K562 (cell line): Measurements from ENCODE around the gene DHRS3. TPM values are rescaled to one million over a fixed set of nuclear protein-coding genes. Genes with fewer than 3 reads are reported as not detected.

Experiments used
- DACH1 ChIP-seq: fragments of 450-650 bp; IDR thresholded peaks from 2 replicates; pipeline ENCODE4 v1.6.1; 2018; ENCODE audit not compliant: partially characterized antibody
- HDAC3 ChIP-seq: fragments of 450-650 bp; IDR thresholded peaks from 2 replicates; pipeline ENCODE4 v1.6.1; 2018; ENCODE audit warnings: borderline replicate concordance, mild to moderate bottlenecking, moderate library complexity; ENCODE audit not compliant: partially characterized antibody
- HDAC8 ChIP-seq: fragments of 450-650 bp; IDR thresholded peaks from 2 replicates; pipeline ENCODE4 v1.6.1; 2016; ENCODE audit warnings: mild to moderate bottlenecking, missing genetic modification characterization, moderate library complexity, missing compliant biosample characterization
- POLR2B ChIP-seq: fragments of 450-650 bp; IDR thresholded peaks from 2 replicates; pipeline ENCODE4 v1.6.1; 2018; ENCODE audit warnings: low read depth; ENCODE audit not compliant: partially characterized antibody
- SMARCE1 ChIP-seq: fragments of 450-650 bp; IDR thresholded peaks from 2 replicates; pipeline ENCODE4 v1.7.1; 2016; ENCODE audit warnings: mild to moderate bottlenecking
- SPI1 ChIP-seq: IDR thresholded peaks from 2 replicates; pipeline ENCODE4 v1.6.1; 2011; ENCODE audit warnings: low read depth, low read length, control low read depth, borderline replicate concordance
- ZNF140 ChIP-seq: fragments of 250-450 bp; sonication (Bioruptor Pico); IDR thresholded peaks from 2 replicates; pipeline ENCODE4 v1.8.0; 2021; ENCODE audit warnings: moderate library complexity, mild to moderate bottlenecking, inconsistent platforms
- polyA plus RNA-seq, 8 experiments: library from polyadenylated mRNA; depleted of rRNA in 4 of 8; stranded (reverse) in 5 of 8; unstranded in 3 of 8; fragments of >200 nt; fragmentation: Nextera tagmentation in 2 of 8; fragmentation: Illumina TruSeq in 1 of 8; extraction: Ambion mirVana in 2 of 8; extraction: Trizol in 1 of 8; gene quantifications; 2 replicates each; pipeline versions ENCODE4 v1.2.1 to v1.2.3, GENCODE V29; 2011 to 2014; ENCODE audit warnings: inconsistent platforms in 1 of 8, missing spikeins in 1 of 8
- total RNA-seq, 7 experiments: library from RNA; depleted of rRNA in 6 of 7; stranded (reverse); fragments of >200 nt in 6 of 7; fragmentation: Illumina TruSeq in 2 of 7; extraction: Trizol in 2 of 7; gene quantifications; 2 replicates each; pipeline versions ENCODE4 v1.2.1 to v1.2.3, GENCODE V29; 2011 to 2021; ENCODE audit warnings: low replicate concordance in 1 of 7
- TF ChIP-seq, protein P1 (sequence below): fragments of 450-650 bp; formaldehyde crosslinking; IDR thresholded peaks from 2 replicates; pipeline ENCODE4 v1.4.0; 2020; ENCODE audit warnings: mild to moderate bottlenecking, moderate library complexity
- TF ChIP-seq, protein P2 (sequence below): sonication (generic); formaldehyde crosslinking; IDR thresholded peaks from 2 replicates; pipeline ENCODE4 v1.8.0; 2022; ENCODE audit warnings: missing genetic modification reagents, mild to moderate bottlenecking, moderate library complexity, borderline replicate concordance

Gene DHRS3
- total and polyA plus RNA-seq, 9 of the 15 experiments (the other 6 are each of a cell fraction or from before 2014, with no cell fraction given): 21.0 to 116 (median 58.7) TPM

DNA sequence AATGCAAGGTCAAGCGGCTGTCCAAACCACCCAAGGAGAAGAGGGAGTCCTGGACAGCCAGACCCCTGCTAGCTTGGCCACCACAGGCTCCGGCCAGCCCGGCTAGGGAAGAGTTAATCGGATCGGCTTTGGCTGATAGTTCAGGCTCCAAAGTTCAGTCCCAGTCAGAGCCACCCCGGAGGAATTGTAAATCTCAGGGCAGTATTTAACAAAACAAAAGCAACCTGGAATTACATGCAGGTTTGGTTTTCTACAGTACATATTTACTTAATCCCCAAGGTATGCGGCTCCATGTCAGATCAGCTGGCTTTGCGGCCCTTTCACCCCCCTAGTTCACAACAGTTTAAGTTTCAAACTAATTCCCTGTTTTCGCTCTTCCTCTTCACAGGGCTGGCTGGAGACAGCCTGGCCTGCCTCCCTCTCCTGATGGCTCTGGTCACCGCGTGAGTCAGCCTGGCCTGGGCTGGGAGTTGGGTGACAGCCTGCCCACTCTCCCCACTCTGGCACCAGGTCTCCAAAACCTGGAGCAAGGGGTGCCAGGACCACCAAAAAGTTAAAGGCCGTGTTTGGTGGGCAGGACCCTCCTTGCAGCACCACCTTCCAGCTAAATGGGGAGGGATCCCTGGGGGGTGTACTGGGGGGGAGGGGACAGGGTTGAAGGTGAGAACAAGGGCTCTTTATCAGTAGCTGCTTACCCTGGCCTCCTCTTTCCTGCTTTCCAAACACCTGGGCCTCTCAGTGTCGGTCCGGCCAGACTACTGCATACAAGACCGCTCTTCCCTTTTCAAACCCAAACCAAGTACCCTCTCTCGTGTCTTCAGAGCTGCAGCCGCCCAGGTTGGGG is 1.9 kb downstream of the DHRS3 start (continued):
- TF ChIP-seq SPI1 (peak; percentile 46; the same call in 1 of the 2 replicates), SMARCE1 (0 out of 2 replicates have a peak, but pooled peaks have one; percentile 44), ZNF140 (no peak), HDAC8 (peak; percentile 38; the same call in 1 of the 2 replicates), HDAC3 (no peak), POLR2B (peak; percentile 6), DACH1 (peak; percentile 47)
- TF ChIP-seq, protein P1, sequence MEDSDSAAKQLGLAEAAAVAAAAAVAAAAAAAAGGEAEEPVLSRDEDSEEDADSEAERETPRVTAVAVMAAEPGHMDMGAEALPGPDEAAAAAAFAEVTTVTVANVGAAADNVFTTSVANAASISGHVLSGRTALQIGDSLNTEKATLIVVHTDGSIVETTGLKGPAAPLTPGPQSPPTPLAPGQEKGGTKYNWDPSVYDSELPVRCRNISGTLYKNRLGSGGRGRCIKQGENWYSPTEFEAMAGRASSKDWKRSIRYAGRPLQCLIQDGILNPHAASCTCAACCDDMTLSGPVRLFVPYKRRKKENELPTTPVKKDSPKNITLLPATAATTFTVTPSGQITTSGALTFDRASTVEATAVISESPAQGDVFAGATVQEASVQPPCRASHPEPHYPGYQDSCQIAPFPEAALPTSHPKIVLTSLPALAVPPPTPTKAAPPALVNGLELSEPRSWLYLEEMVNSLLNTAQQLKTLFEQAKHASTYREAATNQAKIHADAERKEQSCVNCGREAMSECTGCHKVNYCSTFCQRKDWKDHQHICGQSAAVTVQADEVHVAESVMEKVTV: peak; percentile 10; the same call in 1 of the 2 replicates
- TF ChIP-seq, protein P2, sequence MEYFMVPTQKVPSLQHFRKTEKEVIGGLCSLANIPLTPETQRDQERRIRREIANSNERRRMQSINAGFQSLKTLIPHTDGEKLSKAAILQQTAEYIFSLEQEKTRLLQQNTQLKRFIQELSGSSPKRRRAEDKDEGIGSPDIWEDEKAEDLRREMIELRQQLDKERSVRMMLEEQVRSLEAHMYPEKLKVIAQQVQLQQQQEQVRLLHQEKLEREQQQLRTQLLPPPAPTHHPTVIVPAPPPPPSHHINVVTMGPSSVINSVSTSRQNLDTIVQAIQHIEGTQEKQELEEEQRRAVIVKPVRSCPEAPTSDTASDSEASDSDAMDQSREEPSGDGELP (CRISPR knock-in tag): peak; percentile 67; the same call in 1 of the 2 replicates
